Mammary epithelial cell (primary cell): Measurements from ENCODE around the gene TFAP2C.

ENCODE experiments used
- CTCF ChIP-seq, 2 donors: IDR thresholded peaks in 1 of 2; conservative IDR thresholded peaks in 1 of 2; 2 replicates each; pipeline ENCODE4 v1.5.1; 2011 to 2012; ENCODE audit warnings: inconsistent platforms in 2 of 2, low read length in 2 of 2, mild to moderate bottlenecking in 2 of 2, control low read depth in 1 of 2, low read depth in 1 of 2; ENCODE audit not compliant: insufficient read depth in 1 of 2; ENCODE audit errors: extremely low read depth in 1 of 2
- EZH2 ChIP-seq: IDR thresholded peaks from 2 replicates; pipeline ENCODE4 v1.6.1; 2012; ENCODE audit warnings: low read length, inconsistent platforms, borderline replicate concordance

- TF ChIP-seq CTCF (conservative IDR thresholded peaks at IDR 0.05 in 1 of 2, IDR thresholded peaks at IDR 0.05 in 1 of 2; ENCODE audit: extremely low read depth in 1 of 2, insufficient read depth in 1 of 2, low read depth in 1 of 2, low read length in 2 of 2) = no peak
- no peak for TF ChIP-seq EZH2
Observed at GRCh38 chr20:56588996-56589395, 40.1 kb upstream of the TFAP2C start.
